Skeletal muscle tissue (tissue), 4 donors: ENCODE measurements around the gene MYL5. TPM values are rescaled to one million over a fixed set of nuclear protein-coding genes. Genes with fewer than 3 reads are reported as not detected.

Experiments used
- H3K27ac ChIP-seq: one replicate; pipeline ENCODE4 v1.7.0; 2013; ENCODE audit warnings: mild to moderate bottlenecking, low read depth, low read length, inconsistent platforms
- H3K27me3 ChIP-seq, 3 donors: one replicate each; pipeline ENCODE4 v1.7.0; 2013; ENCODE audit warnings: low read length in 3 of 3; ENCODE audit not compliant: control insufficient read depth in 3 of 3, insufficient read depth in 3 of 3
- H3K36me3 ChIP-seq, 3 donors: one replicate each; pipeline ENCODE4 v1.7.0; 2013; ENCODE audit warnings: low read length in 3 of 3; ENCODE audit not compliant: control insufficient read depth in 3 of 3, insufficient read depth in 3 of 3
- H3K4me1 ChIP-seq, 3 donors: one replicate each; pipeline ENCODE4 v1.7.0; 2013; ENCODE audit warnings: low read length in 3 of 3, mild to moderate bottlenecking in 3 of 3; ENCODE audit not compliant: control insufficient read depth in 3 of 3, insufficient read depth in 3 of 3
- H3K4me3 ChIP-seq, 3 donors: one replicate each; pipeline ENCODE4 v1.7.0; 2013; ENCODE audit warnings: low read length in 3 of 3
- H3K9ac ChIP-seq, 3 donors: one replicate each; pipeline ENCODE4 v1.7.0; 2013; ENCODE audit warnings: low read length in 3 of 3, mild to moderate bottlenecking in 3 of 3, moderate library complexity in 2 of 3, low read depth in 1 of 3
- H3K9me3 ChIP-seq, 3 donors: one replicate each; pipeline ENCODE4 v1.7.0; 2013; ENCODE audit warnings: low read length in 3 of 3; ENCODE audit not compliant: control insufficient read depth in 3 of 3
- total RNA-seq: library from RNA; depleted of rRNA; stranded (reverse); fragments of >200 nt; gene quantifications from one replicate; pipeline ENCODE4 v1.2.3, GENCODE V29; 2014
- donor health status: Osteomylitis.

The MYL5 gene
- total RNA-seq, 1 donor from 2014 or later: 978 TPM

DNA sequence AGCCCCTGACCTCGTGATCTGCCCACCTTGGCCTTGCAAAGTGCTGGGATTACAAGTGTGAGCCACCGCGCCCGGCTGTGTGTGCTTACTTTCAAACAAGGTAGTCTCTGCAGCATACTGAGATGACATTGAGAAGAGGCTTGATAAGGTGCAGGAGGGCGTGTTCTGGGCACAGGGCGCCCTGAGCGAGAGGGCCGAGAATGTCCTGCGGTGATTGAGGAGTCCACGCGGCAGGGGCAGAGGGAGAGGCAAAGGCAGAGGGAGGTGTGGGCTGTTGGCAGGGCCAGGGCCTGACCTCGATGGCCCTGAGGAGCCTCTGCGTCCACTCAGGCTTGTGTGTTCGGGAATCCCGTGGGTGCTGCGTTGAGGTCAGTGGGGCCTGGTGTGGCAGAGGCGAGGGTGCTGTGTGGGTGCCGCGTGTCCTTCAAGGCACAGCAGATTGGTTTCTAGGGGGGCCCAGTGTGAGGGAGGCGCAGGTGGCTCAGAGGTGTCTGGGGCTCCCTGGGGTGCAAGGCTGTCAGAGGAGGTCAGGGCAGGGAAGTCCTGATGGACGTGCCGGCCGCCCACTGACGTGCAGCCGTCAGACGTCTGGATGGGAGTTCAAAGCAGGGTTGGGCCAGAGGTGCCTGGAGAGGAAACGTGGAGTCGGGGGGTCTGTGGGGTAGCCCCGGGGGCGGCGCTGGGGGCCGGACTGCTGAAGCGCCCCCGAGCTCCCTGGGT, 43.4 kb downstream of the MYL5 start:
- peaks cover 0 to 7% (median 3%) of the 10 kb centered on the region in 3 donors for H3K4me1 ChIP-seq
- H3K36me3 ChIP-seq: peaks cover 0 to 2% (median 2%) of the 10 kb centered on the region in 3 donors
- no peaks in the 10 kb centered on the region for H3K27me3 ChIP-seq
- no peak overlapping the region for H3K9ac ChIP-seq
- no peaks in the 10 kb centered on the region for H3K9me3 ChIP-seq
- no peak overlapping the region for H3K4me3 ChIP-seq
- H3K27ac ChIP-seq: no peak overlapping the region

DNA sequence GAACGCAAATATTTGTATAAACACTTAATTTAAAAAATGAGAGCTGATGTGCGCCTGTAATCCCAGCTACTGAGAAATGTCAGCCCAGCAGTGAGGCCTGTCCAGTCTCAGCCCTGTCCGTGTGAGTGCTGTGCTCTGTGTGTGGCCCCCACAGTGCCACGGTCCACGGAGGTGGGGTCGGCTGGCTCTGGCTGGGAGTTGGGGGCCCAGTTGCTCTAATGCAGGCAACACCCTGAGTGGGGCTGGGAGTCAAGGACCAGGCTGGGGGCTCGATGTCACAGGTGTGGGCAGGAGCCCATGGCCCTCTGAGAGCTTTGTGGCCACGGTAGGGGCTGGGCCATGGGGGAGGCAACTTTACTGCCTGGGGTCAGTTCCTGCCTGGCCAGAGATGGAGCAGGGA, 44.1 kb downstream of the MYL5 start:
- Histone ChIP-seq H3K4me3 (no peak overlapping the region), H3K9me3 (no peaks in the 10 kb centered on the region), H3K27me3 (no peaks in the 10 kb centered on the region), H3K27ac (no peak overlapping the region), H3K36me3 (peaks cover 0 to 2% (median 2%) of the 10 kb centered on the region in 3 donors), H3K9ac (no peak overlapping the region), H3K4me1 (peaks cover 0 to 7% (median 4%) of the 10 kb centered on the region in 3 donors)

DNA sequence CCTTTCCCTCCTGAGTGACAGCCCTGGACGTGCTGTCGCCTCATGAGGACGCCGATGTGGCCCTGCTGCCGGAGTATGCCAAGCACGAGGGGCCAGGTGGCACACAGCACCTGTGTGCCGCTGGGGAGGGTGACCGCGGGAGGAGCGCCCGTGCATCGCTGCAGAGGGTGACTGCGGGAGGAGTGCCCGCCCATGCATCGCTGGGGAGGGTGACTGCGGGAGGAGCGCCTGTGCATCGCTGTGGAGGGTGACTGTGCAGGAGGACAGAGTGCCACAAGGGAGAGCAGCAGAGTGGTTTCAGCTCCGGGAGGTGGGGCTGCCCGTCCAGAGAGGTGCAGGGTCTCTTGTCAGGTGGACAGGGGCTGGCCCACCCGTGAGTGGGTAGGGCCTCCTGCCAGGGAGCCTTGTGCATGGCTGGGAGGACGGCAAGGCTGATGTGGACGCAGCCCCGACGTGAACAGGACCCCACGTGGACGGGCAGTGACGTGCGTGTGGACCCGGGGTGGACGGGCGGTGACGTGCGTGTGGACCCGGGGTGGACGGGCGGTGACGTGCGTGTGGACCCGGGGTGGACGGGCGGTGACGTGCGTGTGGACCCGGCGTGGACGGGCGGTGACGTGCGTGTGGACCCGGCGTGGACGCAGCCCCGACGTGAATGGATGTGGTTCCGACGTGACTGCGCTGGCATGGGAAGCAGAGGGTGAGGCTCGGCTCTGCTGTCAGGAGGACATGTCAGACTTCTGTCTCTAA, 45.9 kb downstream of the MYL5 start:
- Histone ChIP-seq H3K4me1 (peaks cover 0 to 7% (median 6%) of the 10 kb centered on the region in 3 donors), H3K4me3 (no peak overlapping the region), H3K27me3 (no peaks in the 10 kb centered on the region), H3K9ac (no peak overlapping the region), H3K36me3 (no peaks in the 10 kb centered on the region), H3K9me3 (no peaks in the 10 kb centered on the region), H3K27ac (no peak overlapping the region)

DNA sequence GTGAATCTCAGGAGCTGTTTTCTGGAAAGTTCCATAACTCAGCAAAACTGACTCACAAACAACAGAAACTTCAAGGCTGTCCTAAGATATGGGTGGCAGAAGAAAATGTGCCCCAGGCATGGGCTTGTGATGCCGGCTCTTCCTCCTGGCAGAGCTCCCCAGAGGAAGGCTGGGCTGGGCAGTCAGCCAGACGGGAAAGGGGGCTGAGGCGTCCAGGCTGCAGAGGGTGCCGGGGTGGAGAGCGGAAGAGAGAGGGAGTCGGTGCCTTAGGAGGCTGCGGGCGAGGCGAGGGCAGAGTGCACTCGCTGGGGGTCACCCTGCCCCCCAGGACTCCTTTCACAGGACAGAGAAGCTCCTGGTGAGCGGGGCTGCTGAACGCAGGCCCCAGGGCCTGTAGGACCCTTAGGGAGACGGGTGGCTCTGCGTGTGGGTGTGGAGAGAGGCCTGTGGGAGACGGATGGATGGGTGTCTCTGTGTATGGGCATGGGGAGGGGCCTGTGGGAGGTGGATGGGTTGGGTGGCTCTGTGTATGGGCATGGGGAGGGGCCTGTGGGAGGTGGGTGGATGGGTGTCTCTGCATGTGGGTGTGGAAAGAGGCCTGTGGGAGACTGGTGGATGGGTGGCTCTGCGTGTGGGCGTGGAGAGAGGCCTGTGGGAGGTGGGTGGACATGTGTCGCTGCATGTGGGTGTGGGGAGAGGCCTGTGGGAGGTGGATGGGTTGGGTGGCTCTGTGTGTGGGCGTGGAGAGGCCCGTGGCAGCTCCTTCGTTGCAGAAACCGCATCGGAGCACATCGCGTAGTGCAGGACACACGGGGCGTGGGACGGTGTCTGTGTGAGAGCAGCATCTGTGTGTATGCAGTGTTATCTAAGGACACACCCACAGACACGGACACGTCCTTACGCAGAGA, 47.2 kb downstream of the MYL5 start:
- Histone ChIP-seq H3K27me3 (no peaks in the 10 kb centered on the region), H3K36me3 (no peaks in the 10 kb centered on the region), H3K4me1 (peaks cover 4 to 16% (median 11%) of the 10 kb centered on the region in 3 donors), H3K4me3 (no peak overlapping the region), H3K27ac (no peak overlapping the region), H3K9me3 (no peaks in the 10 kb centered on the region), H3K9ac (no peak overlapping the region)

DNA sequence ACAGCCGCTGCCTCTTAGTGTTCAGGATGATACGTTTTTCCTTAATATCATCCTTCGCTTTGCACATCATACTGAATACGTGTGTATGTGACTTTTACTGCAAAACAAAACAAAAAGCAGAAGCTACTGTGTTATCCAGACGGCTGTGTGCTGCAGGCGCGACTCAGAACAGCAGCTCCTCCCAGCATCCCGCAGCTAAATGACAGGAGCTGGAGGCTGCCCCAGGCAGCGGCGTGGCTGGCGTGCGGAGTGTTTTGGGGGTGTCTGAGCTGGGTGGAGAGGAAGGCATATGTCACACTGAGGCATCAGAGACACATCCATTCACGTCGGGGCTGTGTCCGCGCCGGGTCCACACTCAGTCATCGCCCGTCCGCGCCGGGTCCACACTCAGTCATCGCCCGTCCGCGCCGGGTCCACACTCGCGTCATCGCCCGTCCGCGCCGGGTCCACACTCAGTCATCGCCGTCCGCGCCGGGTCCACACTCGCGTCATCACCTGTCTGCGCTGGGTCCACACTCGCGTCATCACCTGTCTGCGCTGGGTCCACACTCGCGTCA, 47.9 kb downstream of the MYL5 start:
- H3K27ac ChIP-seq: no peak overlapping the region
- H3K9ac ChIP-seq: no peak overlapping the region
- no peaks in the 10 kb centered on the region for H3K36me3 ChIP-seq
- no peaks in the 10 kb centered on the region for H3K9me3 ChIP-seq
- no peaks in the 10 kb centered on the region for H3K27me3 ChIP-seq
- peaks cover 9 to 20% (median 12%) of the 10 kb centered on the region in 3 donors for H3K4me1 ChIP-seq
- no peak overlapping the region for H3K4me3 ChIP-seq

DNA sequence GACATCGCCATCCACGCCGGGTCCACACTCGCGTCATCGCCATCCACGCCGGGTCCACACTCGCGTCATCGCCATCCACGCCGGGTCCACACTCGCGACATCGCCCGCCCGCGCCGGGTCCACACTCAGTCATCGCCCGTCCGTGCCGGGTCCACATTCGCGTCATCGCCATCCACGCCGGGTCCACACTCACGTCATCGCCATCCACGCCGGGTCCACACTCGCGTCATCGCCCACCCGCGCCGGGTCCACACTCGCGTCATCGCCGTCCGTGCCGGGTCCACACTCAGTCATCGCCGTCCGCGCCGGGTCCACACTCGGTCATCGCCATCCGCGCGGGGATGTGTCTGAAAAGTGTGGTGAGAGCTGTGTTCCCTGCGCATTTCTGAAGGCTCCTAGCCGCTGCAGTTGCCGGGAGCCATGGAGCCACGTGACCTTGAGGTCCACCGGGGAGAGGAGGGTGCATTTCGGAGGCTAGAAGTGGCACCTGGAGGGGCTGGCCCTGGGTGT, 48.6 kb downstream of the MYL5 start:
- Histone ChIP-seq H3K9me3 (no peaks in the 10 kb centered on the region), H3K27me3 (no peaks in the 10 kb centered on the region), H3K9ac (no peak overlapping the region), H3K36me3 (no peaks in the 10 kb centered on the region), H3K4me1 (peaks cover 9 to 20% (median 12%) of the 10 kb centered on the region in 3 donors), H3K4me3 (no peak overlapping the region), H3K27ac (no peak overlapping the region)

DNA sequence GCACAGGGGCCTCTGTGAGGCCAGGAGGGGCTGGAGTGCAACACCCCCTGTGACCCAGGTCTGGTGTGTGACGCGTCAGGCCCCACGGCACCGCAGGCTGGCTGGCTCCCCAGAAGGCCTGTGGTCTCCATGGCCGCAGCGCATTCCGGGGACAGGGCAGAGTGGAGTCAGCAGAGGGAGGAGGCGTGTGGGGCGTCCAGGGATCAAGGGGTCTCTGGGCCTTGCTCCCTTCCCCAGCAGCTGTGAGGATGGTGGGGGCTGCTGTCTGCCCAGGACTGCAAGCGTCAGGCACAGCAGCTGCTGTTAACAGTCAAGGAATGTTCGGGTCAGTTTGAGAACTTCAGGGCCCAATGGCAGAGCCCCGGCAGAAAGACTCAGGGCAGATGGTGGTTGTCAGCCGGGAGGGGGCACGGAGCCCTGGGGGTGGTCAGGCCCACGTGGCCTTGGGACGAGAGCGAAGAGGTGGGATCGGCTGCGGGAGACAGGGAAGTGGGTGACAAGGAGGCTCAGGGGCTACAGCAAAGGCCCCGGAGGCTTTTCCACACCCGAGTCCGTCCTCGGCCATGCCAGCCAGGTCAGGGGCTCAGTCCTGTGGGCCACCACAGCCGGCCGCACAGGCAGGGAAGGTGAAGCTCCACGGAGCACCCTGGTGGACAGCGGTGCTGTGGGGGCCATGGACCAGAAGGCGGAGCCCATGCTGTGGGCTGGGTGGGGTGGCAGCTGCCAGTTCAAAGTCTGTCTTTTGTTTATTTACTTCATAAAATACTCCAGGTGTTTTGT, 49.6 kb downstream of the MYL5 start:
- H3K4me3 ChIP-seq: no peak overlapping the region
- H3K9me3 ChIP-seq: no peaks in the 10 kb centered on the region
- no peak overlapping the region for H3K9ac ChIP-seq
- no peaks in the 10 kb centered on the region for H3K27me3 ChIP-seq
- H3K4me1 ChIP-seq: peaks cover 9 to 20% (median 12%) of the 10 kb centered on the region in 3 donors
- H3K36me3 ChIP-seq: no peaks in the 10 kb centered on the region
- no peak overlapping the region for H3K27ac ChIP-seq

DNA sequence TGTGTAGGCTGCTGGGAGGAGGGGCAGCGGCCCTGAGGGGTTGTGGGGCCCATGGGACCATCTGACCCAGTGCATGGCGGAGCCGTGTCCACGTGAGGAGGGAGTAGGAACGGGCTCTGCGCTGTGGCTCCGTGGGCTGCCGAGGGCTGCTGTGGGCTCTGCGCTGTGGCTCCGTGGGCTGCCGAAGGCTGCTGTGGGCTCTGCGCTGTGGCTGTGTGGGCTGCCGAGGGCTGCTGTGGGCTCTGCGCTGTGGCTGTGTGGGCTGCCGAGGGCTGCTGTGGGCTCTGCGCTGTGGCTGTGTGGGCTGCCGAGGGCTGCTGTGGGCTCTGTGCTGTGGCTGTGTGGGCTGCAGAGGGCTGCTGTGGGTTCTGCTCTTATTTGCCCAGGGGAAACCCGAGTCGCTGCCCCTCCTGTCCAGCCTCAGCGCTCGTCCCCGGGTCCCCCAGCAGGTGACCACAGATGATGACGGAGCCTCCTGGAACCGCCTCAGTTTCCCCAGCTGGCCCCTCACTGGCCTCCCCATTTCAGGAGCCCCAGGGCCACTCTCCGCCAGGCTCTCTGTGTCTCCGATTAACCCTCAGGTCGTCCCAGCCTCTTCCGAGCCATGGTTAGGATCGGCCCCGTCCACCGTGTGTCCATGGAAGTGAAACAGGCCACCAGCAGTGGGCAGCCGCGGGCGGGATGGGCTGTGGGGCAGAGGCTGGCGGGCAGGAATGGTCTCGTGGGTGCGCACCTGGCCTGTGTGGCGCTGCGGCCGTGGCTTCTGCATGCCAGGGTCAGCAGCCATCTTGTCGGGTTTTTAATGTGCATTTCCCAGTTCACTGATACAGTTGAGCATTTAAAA, 51.3 kb downstream of the MYL5 start:
- no peaks in the 10 kb centered on the region for H3K27me3 ChIP-seq
- H3K4me3 ChIP-seq: no peak overlapping the region
- H3K27ac ChIP-seq: peak overlapping the region; percentile 40
- H3K36me3 ChIP-seq: peaks cover 2 to 3% (median 3%) of the 10 kb centered on the region in 3 donors
- H3K9me3 ChIP-seq: no peaks in the 10 kb centered on the region
- H3K9ac ChIP-seq: peak overlapping the region in 1 of 3 donors; percentile 50
- H3K4me1 ChIP-seq: peaks cover 9 to 20% (median 12%) of the 10 kb centered on the region in 3 donors
